IPS DF 6.9 (cell line): ENCODE data around the gene RSBN1.

Source experiments
- DNase-seq: peaks from one replicate; pipeline ENCODE4 v3.0.0-alpha.2; 2013; ENCODE audit warnings: low read depth, low spot score
- H3K27ac ChIP-seq: one replicate; pipeline ENCODE4 v1.5.1; 2013; ENCODE audit warnings: low read length, control low read depth
- H3K27me3 ChIP-seq: 2 replicates; pipeline ENCODE4 v1.6.1; 2013; ENCODE audit warnings: mild to moderate bottlenecking, low read length; ENCODE audit not compliant: control insufficient read depth, insufficient read depth
- H3K36me3 ChIP-seq: 2 replicates; pipeline ENCODE4 v1.6.1; 2013; ENCODE audit warnings: low read length; ENCODE audit not compliant: control insufficient read depth, insufficient read depth
- H3K4me1 ChIP-seq: 2 replicates; pipeline ENCODE4 v1.6.1; 2013; ENCODE audit warnings: low read length; ENCODE audit not compliant: control insufficient read depth, insufficient read depth
- H3K4me3 ChIP-seq: 2 replicates; pipeline ENCODE4 v1.5.1; 2013; ENCODE audit warnings: mild to moderate bottlenecking, low read length
- H3K9me3 ChIP-seq: 2 replicates; pipeline ENCODE4 v1.6.1; 2013; ENCODE audit warnings: low read length, inconsistent platforms; ENCODE audit not compliant: control insufficient read depth, insufficient read depth
- WGBS: extraction: QIAGEN DNeasy Blood & Tissue Kit; methylation state at CpG from one replicate; pipeline ENCODE4 v1.1.7; 2013; ENCODE audit warnings: mixed read lengths, missing lambda C conversion rate; ENCODE audit not compliant: insufficient read length, insufficient coverage; 5-methylcytosine and 5-hydroxymethylcytosine counted together

RSBN1 gene

GRCh38 chr1:113780374-113781146 lies 31.7 kb downstream of the RSBN1 start:
- no peak for DNase-seq
- no peaks in the 10 kb centered on the region for H3K9me3 ChIP-seq
- no peaks in the 10 kb centered on the region for H3K27me3 ChIP-seq
- no CpG with 5 or more reads among the region's 5 CpGs for WGBS
- H3K36me3 ChIP-seq, result 0 out of 2 replicates have a peak, but pooled peaks cover 3% of the 10 kb centered on the region
- no peak overlapping the region for H3K4me3 ChIP-seq
- no peak overlapping the region for H3K27ac ChIP-seq
- no peaks in the 10 kb centered on the region for H3K4me1 ChIP-seq

- WGBS, result no CpG with 5 or more reads among the region's 6 CpGs
- Histone ChIP-seq H3K9me3 (no peaks in the 10 kb centered on the region), H3K36me3 (0 out of 2 replicates have a peak, but pooled peaks cover 3% of the 10 kb centered on the region), H3K4me1 (no peaks in the 10 kb centered on the region), H3K4me3 (no peak overlapping the region), H3K27ac (no peak overlapping the region), H3K27me3 (no peaks in the 10 kb centered on the region)
- no peak for DNase-seq
Observed at GRCh38 chr1:113779542-113779941, 32.7 kb downstream of the RSBN1 start.

GRCh38 chr1:113777561-113777960 lies 34.7 kb downstream of the RSBN1 start:
- WGBS, result no CpG with 5 or more reads among the region's 4 CpGs
- no peak overlapping the region for H3K27ac ChIP-seq
- no peaks in the 10 kb centered on the region for H3K4me1 ChIP-seq
- H3K27me3 ChIP-seq, result no peaks in the 10 kb centered on the region
- no peak overlapping the region for H3K4me3 ChIP-seq
- no peak for DNase-seq
- no peaks in the 10 kb centered on the region for H3K9me3 ChIP-seq
- H3K36me3 ChIP-seq, result 0 out of 2 replicates have a peak, but pooled peaks cover 3% of the 10 kb centered on the region

- Histone ChIP-seq H3K4me3 (no peak overlapping the region), H3K9me3 (no peaks in the 10 kb centered on the region), H3K27me3 (no peaks in the 10 kb centered on the region), H3K4me1 (no peaks in the 10 kb centered on the region), H3K36me3 (peaks cover 5% of the 10 kb centered on the region; the same call in 1 of the 2 replicates), H3K27ac (no peak overlapping the region)
- no CpG with 5 or more reads among the region's 1 CpG for WGBS
- no peak for DNase-seq
Observed at GRCh38 chr1:113770031-113770430, 42.2 kb downstream of the RSBN1 start.

GRCh38 chr1:113769601-113769970 lies 42.7 kb downstream of the RSBN1 start:
- H3K9me3 ChIP-seq, result no peaks in the 10 kb centered on the region
- H3K4me3 ChIP-seq, result no peak overlapping the region
- H3K36me3 ChIP-seq, result peaks cover 5% of the 10 kb centered on the region; the same call in 1 of the 2 replicates
- H3K4me1 ChIP-seq, result no peaks in the 10 kb centered on the region
- no peaks in the 10 kb centered on the region for H3K27me3 ChIP-seq
- no peak for DNase-seq
- H3K27ac ChIP-seq, result no peak overlapping the region

GRCh38 chr1:113768916-113769600 lies 43.2 kb downstream of the RSBN1 start:
- no CpG with 5 or more reads among the region's 1 CpG for WGBS

GRCh38 chr1:113765306-113766230 lies 46.7 kb downstream of the RSBN1 start:
- Histone ChIP-seq H3K4me3 (no peak overlapping the region), H3K36me3 (peaks cover 5% of the 10 kb centered on the region; the same call in 1 of the 2 replicates), H3K27me3 (no peaks in the 10 kb centered on the region), H3K4me1 (no peaks in the 10 kb centered on the region), H3K27ac (no peak overlapping the region), H3K9me3 (no peaks in the 10 kb centered on the region)
- DNase-seq, result no peak
- no CpG with 5 or more reads among the region's 2 CpGs for WGBS

More at GRCh38 chr1:113768916-113769600, 43.2 kb downstream of the RSBN1 start:
- Histone ChIP-seq H3K4me1 (no peaks in the 10 kb centered on the region), H3K36me3 (peaks cover 5% of the 10 kb centered on the region; the same call in 1 of the 2 replicates), H3K27me3 (no peaks in the 10 kb centered on the region), H3K4me3 (no peak overlapping the region), H3K27ac (no peak overlapping the region), H3K9me3 (no peaks in the 10 kb centered on the region)
- no peak for DNase-seq

- peaks cover 5% of the 10 kb centered on the region; the same call in 1 of the 2 replicates for H3K36me3 ChIP-seq
Observed at GRCh38 chr1:113763661-113764060, 48.6 kb downstream of the RSBN1 start.

GRCh38 chr1:113761937-113762336 lies 50.3 kb downstream of the RSBN1 start:
- H3K4me3 ChIP-seq, result no peak overlapping the region
- H3K4me1 ChIP-seq, result no peaks in the 10 kb centered on the region
- H3K27ac ChIP-seq, result no peak overlapping the region
- peaks cover 5% of the 10 kb centered on the region; the same call in 1 of the 2 replicates for H3K36me3 ChIP-seq
- no peaks in the 10 kb centered on the region for H3K27me3 ChIP-seq
- DNase-seq, result no peak
- no peaks in the 10 kb centered on the region for H3K9me3 ChIP-seq
- WGBS, result no CpG with 5 or more reads among the region's 3 CpGs

More at GRCh38 chr1:113763661-113764060, 48.6 kb downstream of the RSBN1 start:
- H3K27ac ChIP-seq, result no peak overlapping the region
- no peaks in the 10 kb centered on the region for H3K4me1 ChIP-seq
- WGBS, result no CpG with 5 or more reads among the region's 2 CpGs
- no peaks in the 10 kb centered on the region for H3K9me3 ChIP-seq
- no peak overlapping the region for H3K4me3 ChIP-seq
- H3K27me3 ChIP-seq, result no peaks in the 10 kb centered on the region
- no peak for DNase-seq
